Panc1 (cell line): ENCODE measurements around the gene EFCC1. TPM values are rescaled to one million over a fixed set of nuclear protein-coding genes. Genes with fewer than 3 reads are reported as not detected.
A peak's percentile ranks its signal among the peaks of the same experiment; 100 is the strongest.

Experiments
- ATAC-seq: fragments of 200-7000 bp; cut with Tn5 transposase; 2 replicates; pipeline ENCODE4 v1.9.1; 2020; ENCODE audit warnings: mild to moderate bottlenecking, moderate library complexity
- BruUV-seq: library from RNA; stranded (reverse); fragments of 400-500 nt; replicated peaks from 2 replicates; lab custom pipeline; 2021; lab: Mats Ljungman, UMichigan
- CTCF ChIA-PET: fragments of 300-600 bp; sonication (Branson Sonifier 250); formaldehyde crosslinking; loops from one replicate; lab custom pipeline; 2022; ENCODE audit warnings: antibody characterized with exemption; lab: Charles Lee
- POLR2A ChIA-PET: fragments of 300-600 bp; sonication (Branson Sonifier 250); formaldehyde crosslinking; loops from one replicate; lab custom pipeline; 2022; ENCODE audit warnings: antibody characterized with exemption; lab: Charles Lee
- DNase-seq: peaks from one replicate; pipeline ENCODE4 v3.0.0-alpha.2; 2010; ENCODE audit warnings: low read depth, low spot score
- H3K27ac ChIP-seq: 2 replicates; pipeline ENCODE4 v1.5.1; 2011; ENCODE audit warnings: mild to moderate bottlenecking, low read length, inconsistent platforms
- H3K27me3 ChIP-seq: fragments of 200-500 bp; sonication (Bioruptor generic); 2 replicates; pipeline ENCODE4 v1.6.0; 2014; ENCODE audit warnings: low read length, inconsistent platforms; ENCODE audit not compliant: control insufficient read depth, insufficient read depth
- H3K36me3 ChIP-seq: fragments of 200-500 bp; sonication (Bioruptor generic); 2 replicates; pipeline ENCODE4 v1.5.1; 2014; ENCODE audit warnings: inconsistent platforms, mild to moderate bottlenecking, low read length, moderate library complexity; ENCODE audit not compliant: control insufficient read depth, insufficient read depth
- H3K4me1 ChIP-seq: 2 replicates; pipeline ENCODE4 v1.5.1; 2011; ENCODE audit warnings: inconsistent platforms, mild to moderate bottlenecking, low read length, moderate library complexity; ENCODE audit not compliant: control insufficient read depth, insufficient read depth
- H3K4me3 ChIP-seq, 2 experiments: 2 replicates each; pipeline ENCODE4 v1.5.1; 2011 to 2012; ENCODE audit warnings: low read depth in 2 of 2, low read length in 2 of 2, mild to moderate bottlenecking in 2 of 2, inconsistent platforms in 1 of 2, moderate library complexity in 1 of 2
- H3K9me3 ChIP-seq: fragments of 200-500 bp; sonication (Bioruptor generic); 2 replicates; pipeline ENCODE4 v1.5.1; 2014; ENCODE audit warnings: low read depth, mild to moderate bottlenecking, inconsistent platforms, low read length, moderate library complexity; ENCODE audit not compliant: control insufficient read depth, insufficient read depth
- CTCF ChIP-seq: fragments of 450-650 bp; IDR thresholded peaks from 2 replicates; pipeline ENCODE4 v1.5.1; 2017; ENCODE audit warnings: mild to moderate bottlenecking
- POLR2AphosphoS5 ChIP-seq: IDR thresholded peaks from 2 replicates; pipeline ENCODE4 v1.6.1; 2012; ENCODE audit warnings: mild to moderate bottlenecking, low read depth, low read length, moderate library complexity
- REST ChIP-seq, 2 experiments: IDR thresholded peaks; 2 replicates each; pipeline ENCODE4 v1.6.1; 2011 to 2012; ENCODE audit warnings: low read depth in 2 of 2, control low read depth in 1 of 2, low read length in 1 of 2, mild to moderate bottlenecking in 1 of 2, moderate library complexity in 1 of 2; ENCODE audit not compliant: insufficient read depth in 1 of 2
- SIN3A ChIP-seq: IDR thresholded peaks from 2 replicates; pipeline ENCODE4 v1.6.1; 2012; ENCODE audit warnings: low read depth, mild to moderate bottlenecking, low read length, moderate library complexity, borderline replicate concordance; ENCODE audit not compliant: insufficient read depth
- TCF7L2 ChIP-seq: IDR thresholded peaks from 2 replicates; pipeline ENCODE4 v1.6.1; 2011; ENCODE audit warnings: mild to moderate bottlenecking, low read depth, low read length, inconsistent platforms
- in situ Hi-C: cut with HindIII; loops from 2 replicates; pipeline ENCODE4 v1.10.0; 2016; ENCODE audit warnings: low sequenced_read_pairs, low pct_unique_long_range_greater_than_20kb
- intact Hi-C: fragments of 100-400 bp; cut with micrococcal nuclease; formaldehyde crosslinking; loops from one replicate; pipeline ENCODE4 v1.10.0; 2022; ENCODE audit not compliant: unreplicated experiment
- total RNA-seq: library from RNA; stranded (reverse); gene quantifications from one replicate; pipeline ENCODE4 v1.2.1, GENCODE V29; 2021; ENCODE audit not compliant: unreplicated experiment

Gene EFCC1
- total RNA-seq, 1 experiment from 2014 or later, result 0.15 TPM

- DNase-seq (no peak), ATAC-seq (peak; percentile 83)
- BruUV-seq, result no TSS peak
- Histone ChIP-seq H3K9me3 (no peaks in the 10 kb centered on the region), H3K27ac (no peak overlapping the region), H3K36me3 (no peaks in the 10 kb centered on the region), H3K27me3 (peaks cover 25% of the 10 kb centered on the region), H3K4me1 (peaks cover 9% of the 10 kb centered on the region; the same call in 1 of the 2 replicates), H3K4me3 (peak overlapping the region; percentile 16 to 34; a peak in 3 of 4 replicates)
- ChIA-PET POLR2A (interaction anchor here (0.6 kb wide), 1 partner anchor 23 kb away, joined by 5 read pairs; no protein-coding TSS in a partner anchor), CTCF (interaction anchor here (0.6 to 0.9 kb wide), 3 partner anchors 23 to 50 kb away, joined by 3 read pairs; no protein-coding TSS in a partner anchor)
- intact Hi-C loops, result no loop called here
- in situ Hi-C loops, result no loop called here
- no peak for TF ChIP-seq SIN3A
- TF ChIP-seq CTCF, result no peak; the same call in 1 of the 2 replicates
- no peak for TF ChIP-seq POLR2AphosphoS5
- TF ChIP-seq TCF7L2, result no peak
- TF ChIP-seq REST (IDR thresholded peaks at IDR 0.05; ENCODE audit: insufficient read depth in 1 of 2, low read depth in 2 of 2, low read length in 1 of 2), result no peak
These were observed 2.5 kb downstream of the EFCC1 start for GRCh38 chr3:129003578-129004112.

- Histone ChIP-seq H3K36me3 (no peaks in the 10 kb centered on the region), H3K27ac (no peak overlapping the region), H3K4me1 (peaks cover 9% of the 10 kb centered on the region; the same call in 1 of the 2 replicates), H3K27me3 (peaks cover 25% of the 10 kb centered on the region), H3K9me3 (no peaks in the 10 kb centered on the region), H3K4me3 (no peak overlapping the region)
- CTCF ChIA-PET, result interaction anchor here (0.6 to 0.9 kb wide), 5 partner anchors 22 to 339 kb away, joined by 3 to 11 read pairs (median 5); no protein-coding TSS in a partner anchor
- no TSS peak for BruUV-seq
- POLR2A ChIA-PET, result interaction anchor here (0.7 kb wide), 1 partner anchor 209 kb away, joined by 6 read pairs; no protein-coding TSS in a partner anchor
- in situ Hi-C loops, result no loop called here
- no peak for DNase-seq
- ATAC-seq, result no peak
- TF ChIP-seq POLR2AphosphoS5 (no peak), TCF7L2 (no peak), REST (IDR thresholded peaks at IDR 0.05; ENCODE audit: insufficient read depth in 1 of 2, low read depth in 2 of 2, low read length in 1 of 2) (no peak), CTCF (no peak), SIN3A (no peak)
- intact Hi-C loops, result no loop called here
These were observed 3.7 kb downstream of the EFCC1 start for GRCh38 chr3:129004639-129005295.
